ENCODE measurements around the gene WNT9B.

WNT9B gene

DNA sequence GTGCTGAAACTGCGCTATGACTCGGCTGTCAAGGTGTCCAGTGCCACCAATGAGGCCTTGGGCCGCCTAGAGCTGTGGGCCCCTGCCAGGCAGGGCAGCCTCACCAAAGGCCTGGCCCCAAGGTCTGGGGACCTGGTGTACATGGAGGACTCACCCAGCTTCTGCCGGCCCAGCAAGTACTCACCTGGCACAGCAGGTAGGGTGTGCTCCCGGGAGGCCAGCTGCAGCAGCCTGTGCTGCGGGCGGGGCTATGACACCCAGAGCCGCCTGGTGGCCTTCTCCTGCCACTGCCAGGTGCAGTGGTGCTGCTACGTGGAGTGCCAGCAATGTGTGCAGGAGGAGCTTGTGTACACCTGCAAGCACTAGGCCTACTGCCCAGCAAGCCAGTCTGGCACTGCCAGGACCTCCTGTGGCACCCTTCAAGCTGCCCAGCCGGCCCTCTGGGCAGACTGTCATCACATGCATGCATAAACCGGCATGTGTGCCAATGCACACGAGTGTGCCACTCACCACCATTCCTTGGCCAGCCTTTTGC lies 25.0 kb downstream of the WNT9B start:
- H3K36me3 ChIP-seq, result no peaks in the 10 kb centered on the region
- H3K27ac ChIP-seq, result no peak overlapping the region
- no peaks in the 10 kb centered on the region for H3K9me3 ChIP-seq (ENCODE audit: severe bottlenecking)
- H3K4me3 ChIP-seq (ENCODE audit: low read depth, low read length), result no peak overlapping the region
- H3K27me3 ChIP-seq (ENCODE audit: insufficient read depth, low read depth, severe bottlenecking), result no peaks in the 10 kb centered on the region
- TF ChIP-seq CTCF (IDR thresholded peaks at IDR 0.05; ENCODE audit: low read depth, low read length), result peak; percentile 92
- DNase-seq, result peak; percentile 66

DNA sequence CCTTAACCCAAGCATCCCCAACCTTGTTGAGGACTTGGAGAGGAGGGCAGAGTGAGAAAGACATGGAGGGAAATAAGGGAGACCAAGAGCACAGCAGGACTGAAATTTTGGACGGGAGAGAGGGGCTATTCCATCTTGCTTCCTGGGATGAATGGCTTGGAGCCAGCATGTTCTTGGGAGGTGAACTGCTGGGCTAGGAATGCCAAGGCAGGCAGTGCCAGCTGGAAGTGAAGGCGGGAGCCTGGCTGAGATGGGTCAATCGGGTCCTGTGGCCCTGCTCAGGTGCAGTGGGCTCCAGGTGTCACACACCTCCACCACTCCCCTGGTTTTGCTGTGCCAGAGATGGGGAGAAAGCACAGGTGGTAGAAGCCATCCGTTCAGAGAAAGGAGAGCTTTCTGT lies 25.5 kb downstream of the WNT9B start:
- H3K27ac ChIP-seq, result no peak overlapping the region
- no peaks in the 10 kb centered on the region for H3K36me3 ChIP-seq
- H3K27me3 ChIP-seq (ENCODE audit: insufficient read depth, low read depth, severe bottlenecking), result no peaks in the 10 kb centered on the region
- DNase-seq, result no peak
- no peak overlapping the region for H3K4me3 ChIP-seq (ENCODE audit: low read depth, low read length)
- no peaks in the 10 kb centered on the region for H3K9me3 ChIP-seq (ENCODE audit: severe bottlenecking)
- TF ChIP-seq CTCF (IDR thresholded peaks at IDR 0.05; ENCODE audit: low read depth, low read length), result no peak

DNA sequence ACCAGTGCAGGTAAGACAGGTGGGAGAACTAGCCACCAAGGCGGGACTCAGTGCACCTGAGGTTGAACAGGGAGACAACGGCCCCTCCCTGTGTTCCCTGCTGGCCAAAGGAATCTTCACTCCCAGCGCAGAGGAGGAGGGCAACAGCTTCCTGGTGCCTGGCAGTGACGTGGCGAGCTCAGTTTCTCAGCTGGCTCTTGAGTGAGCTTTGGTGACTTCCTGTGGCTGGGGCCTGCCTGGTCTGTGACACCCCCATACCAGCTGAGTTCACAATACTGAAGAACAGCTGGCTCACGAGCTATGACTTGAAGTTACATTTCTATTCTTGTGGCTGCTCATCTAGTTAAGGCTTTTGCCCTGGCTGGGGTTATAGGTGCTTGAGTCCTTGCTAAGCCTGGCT lies 26.1 kb downstream of the WNT9B start:
- H3K9me3 ChIP-seq (ENCODE audit: severe bottlenecking), result no peaks in the 10 kb centered on the region
- H3K4me3 ChIP-seq (ENCODE audit: low read depth, low read length), result no peak overlapping the region
- H3K27me3 ChIP-seq (ENCODE audit: insufficient read depth, low read depth, severe bottlenecking), result no peaks in the 10 kb centered on the region
- H3K36me3 ChIP-seq, result no peaks in the 10 kb centered on the region
- DNase-seq, result no peak
- no peak overlapping the region for H3K27ac ChIP-seq
- TF ChIP-seq CTCF (IDR thresholded peaks at IDR 0.05; ENCODE audit: low read depth, low read length), result no peak

DNA sequence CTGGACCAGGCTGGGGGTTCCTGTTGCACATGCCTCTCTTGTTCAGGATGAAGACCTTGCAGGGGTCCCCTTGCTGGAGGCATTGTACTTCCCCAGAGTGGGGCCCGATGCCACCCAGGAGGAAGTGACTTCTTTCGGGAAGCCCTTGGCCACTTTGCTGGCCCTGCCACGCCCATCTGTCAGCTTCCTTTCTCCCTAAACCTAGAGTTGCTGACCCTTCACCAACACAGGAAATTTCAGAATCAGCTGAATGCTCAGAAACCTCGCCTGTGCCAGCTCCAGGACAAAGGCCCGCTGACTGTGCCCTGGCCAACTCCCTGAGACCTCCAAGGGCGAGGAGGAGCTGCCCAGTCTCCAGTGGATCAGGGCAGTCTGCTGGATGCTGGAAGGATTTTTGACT lies 26.7 kb downstream of the WNT9B start:
- H3K27ac ChIP-seq, result no peak overlapping the region
- no peak overlapping the region for H3K4me3 ChIP-seq (ENCODE audit: low read depth, low read length)
- no peak for TF ChIP-seq CTCF (IDR thresholded peaks at IDR 0.05; ENCODE audit: low read depth, low read length)

DNA sequence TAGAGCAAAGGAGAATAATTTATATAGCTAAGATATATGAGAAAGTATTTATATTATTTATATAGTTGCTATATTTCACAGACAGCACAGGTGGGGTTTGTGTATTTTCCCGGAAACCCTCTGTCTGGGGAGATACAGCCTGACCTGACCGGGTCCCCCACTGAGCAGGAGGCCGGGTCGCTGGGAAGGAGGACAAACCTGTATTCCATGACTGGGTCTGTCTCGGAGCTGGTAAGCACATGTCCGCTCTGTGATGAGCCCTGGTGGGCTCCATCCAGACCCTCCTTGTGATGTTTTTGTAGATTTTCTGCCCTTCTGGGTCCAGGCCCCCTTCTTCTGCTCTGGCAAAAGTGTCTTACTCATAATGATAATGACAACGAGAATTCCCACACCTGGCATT lies 27.7 kb downstream of the WNT9B start:
- no peaks in the 10 kb centered on the region for H3K36me3 ChIP-seq
- DNase-seq, result no peak
- H3K9me3 ChIP-seq (ENCODE audit: severe bottlenecking), result no peaks in the 10 kb centered on the region
- H3K27me3 ChIP-seq (ENCODE audit: insufficient read depth, low read depth, severe bottlenecking), result no peaks in the 10 kb centered on the region
- no peak overlapping the region for H3K27ac ChIP-seq
- H3K4me3 ChIP-seq (ENCODE audit: low read depth, low read length), result no peak overlapping the region
- TF ChIP-seq CTCF (IDR thresholded peaks at IDR 0.05; ENCODE audit: low read depth, low read length), result no peak

More for the DNA sequence above, 26.7 kb downstream of the WNT9B start:
- DNase-seq, result no peak
- Histone ChIP-seq H3K9me3 (ENCODE audit: severe bottlenecking) (no peaks in the 10 kb centered on the region), H3K36me3 (no peaks in the 10 kb centered on the region), H3K27me3 (ENCODE audit: insufficient read depth, low read depth, severe bottlenecking) (no peaks in the 10 kb centered on the region)

DNA sequence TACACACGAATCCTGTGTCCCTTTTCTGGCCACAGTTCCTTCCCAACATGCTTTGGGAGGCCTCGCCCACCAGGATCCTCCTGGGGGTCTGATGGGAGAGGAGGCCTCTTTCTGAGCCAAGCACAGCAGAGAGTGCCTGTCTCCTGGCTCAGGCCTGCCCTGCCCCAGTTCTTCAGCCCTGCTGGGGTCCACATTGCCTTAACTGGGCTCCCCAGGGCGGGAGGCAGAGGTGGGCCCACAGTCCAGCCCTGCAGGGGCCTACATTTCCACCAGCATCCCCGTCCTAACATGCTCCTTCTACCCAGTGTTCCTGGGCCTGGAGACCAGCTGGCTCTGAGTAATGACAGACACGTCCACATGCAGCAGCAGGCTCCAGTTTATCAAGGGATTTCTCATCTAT lies 29.6 kb downstream of the WNT9B start:
- no peak for TF ChIP-seq CTCF (IDR thresholded peaks at IDR 0.05; ENCODE audit: low read depth, low read length)
- DNase-seq, result no peak
- H3K27ac ChIP-seq, result no peak overlapping the region
- no peaks in the 10 kb centered on the region for H3K27me3 ChIP-seq (ENCODE audit: insufficient read depth, low read depth, severe bottlenecking)
- H3K4me3 ChIP-seq (ENCODE audit: low read depth, low read length), result no peak overlapping the region
- no peaks in the 10 kb centered on the region for H3K9me3 ChIP-seq (ENCODE audit: severe bottlenecking)
- no peaks in the 10 kb centered on the region for H3K36me3 ChIP-seq

Measured in WERI-Rb-1 (cell line).